Effector memory CD8-positive, alpha-beta T cell (primary cell): ENCODE results near the gene PHF21A.
A peak's percentile ranks its signal among the peaks of the same experiment; 100 is the strongest.

Experiments
- ATAC-seq: fragments of 150-1000 bp; cut with Tn5 transposase; replicated peaks from 2 replicates; pipeline ENCODE4 v1.10.0; 2021; ENCODE audit warnings: mild to moderate bottlenecking, moderate library complexity
- DNase-seq, 3 experiments: peaks; one replicate each; pipeline ENCODE4 v3.0.0; 2021
- H3K27ac Mint-ChIP-seq, 2 donors: one replicate each; pipeline ENCODE4 v1.8.0; 2022; ENCODE audit warnings: mild to moderate bottlenecking in 2 of 2, mixed read lengths in 2 of 2, moderate library complexity in 2 of 2
- H3K27me3 Mint-ChIP-seq, 2 donors: one replicate each; pipeline ENCODE4 v1.8.0; 2022; ENCODE audit warnings: mixed read lengths in 2 of 2
- H3K36me3 Mint-ChIP-seq: one replicate; pipeline ENCODE4 v1.8.0; 2022; ENCODE audit warnings: mild to moderate bottlenecking, moderate library complexity, mixed read lengths; ENCODE audit not compliant: insufficient read depth
- H3K4me1 Mint-ChIP-seq, 2 donors: one replicate each; pipeline ENCODE4 v1.8.0; 2022; ENCODE audit warnings: low read depth in 2 of 2, mixed read lengths in 2 of 2
- H3K4me3 Mint-ChIP-seq, 2 donors: one replicate each; pipeline ENCODE4 v1.8.0; 2022; ENCODE audit warnings: mild to moderate bottlenecking in 2 of 2, mixed read lengths in 2 of 2, moderate library complexity in 2 of 2
- H3K9me3 Mint-ChIP-seq, 2 donors: one replicate each; pipeline ENCODE4 v1.8.0; 2022; ENCODE audit warnings: mixed read lengths in 2 of 2

PHF21A gene

DNA sequence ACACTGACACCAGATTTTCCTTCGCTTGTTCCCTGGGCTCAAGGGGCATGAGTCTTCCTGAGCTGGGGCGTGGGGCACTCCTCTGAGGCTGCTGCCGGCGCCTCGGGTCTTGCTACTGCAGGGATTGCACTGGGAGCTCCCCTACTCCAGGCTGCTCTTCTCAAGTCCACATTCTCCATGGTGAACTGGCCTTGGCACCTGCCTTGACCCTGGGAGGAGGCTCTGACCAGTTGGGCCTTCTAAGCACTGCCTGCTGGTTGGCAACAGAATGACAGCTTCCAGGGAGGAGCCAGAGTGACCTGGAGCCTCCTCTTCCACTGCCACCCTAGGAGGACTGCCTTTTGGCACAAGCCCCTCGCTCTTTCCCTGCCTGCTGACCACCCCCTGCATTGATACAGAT is 223.7 kb downstream of the PHF21A start:
- H3K27me3 Mint-ChIP-seq = peaks cover 19 to 56% of the 10 kb centered on the region in 2 donors
- H3K4me1 Mint-ChIP-seq = peaks cover 7 to 12% of the 10 kb centered on the region in 2 donors
- no peak overlapping the region for H3K27ac Mint-ChIP-seq
- no peaks in the 10 kb centered on the region for H3K9me3 Mint-ChIP-seq
- ATAC-seq = no peak
- H3K36me3 Mint-ChIP-seq = peaks cover 12% of the 10 kb centered on the region
- no peak overlapping the region for H3K4me3 Mint-ChIP-seq
- DNase-seq = no peak

DNA sequence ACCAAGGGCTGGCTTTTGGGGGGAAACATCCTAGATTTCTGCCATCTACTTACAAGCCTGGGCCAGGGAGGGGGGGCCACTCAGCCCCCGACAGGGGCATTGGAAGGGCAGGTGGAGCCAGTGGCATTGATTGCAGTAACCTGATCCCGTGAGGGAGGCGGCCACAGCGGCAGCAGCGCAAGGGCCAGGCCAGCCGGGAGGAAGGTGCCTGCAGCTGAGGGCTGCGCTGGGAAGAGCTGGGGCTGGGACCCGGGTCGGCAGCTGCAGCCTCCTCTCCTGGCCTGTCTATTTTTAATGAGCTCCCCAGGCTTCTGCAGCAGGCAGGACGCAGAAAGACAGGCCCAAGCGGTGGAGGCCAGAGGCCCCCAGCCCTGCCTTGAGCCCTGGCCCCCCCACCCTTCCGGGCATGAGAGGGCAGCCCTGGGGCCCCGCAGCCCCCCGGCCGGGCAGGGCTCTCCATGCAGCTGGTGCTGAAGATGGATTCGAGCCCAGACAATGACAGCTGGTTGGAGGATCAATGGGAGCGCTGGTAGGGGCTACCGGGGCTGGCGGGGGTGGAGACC is 224.8 kb downstream of the PHF21A start:
- peaks cover 19 to 65% of the 10 kb centered on the region in 2 donors for H3K27me3 Mint-ChIP-seq
- ATAC-seq = no peak
- DNase-seq = no peak

DNA sequence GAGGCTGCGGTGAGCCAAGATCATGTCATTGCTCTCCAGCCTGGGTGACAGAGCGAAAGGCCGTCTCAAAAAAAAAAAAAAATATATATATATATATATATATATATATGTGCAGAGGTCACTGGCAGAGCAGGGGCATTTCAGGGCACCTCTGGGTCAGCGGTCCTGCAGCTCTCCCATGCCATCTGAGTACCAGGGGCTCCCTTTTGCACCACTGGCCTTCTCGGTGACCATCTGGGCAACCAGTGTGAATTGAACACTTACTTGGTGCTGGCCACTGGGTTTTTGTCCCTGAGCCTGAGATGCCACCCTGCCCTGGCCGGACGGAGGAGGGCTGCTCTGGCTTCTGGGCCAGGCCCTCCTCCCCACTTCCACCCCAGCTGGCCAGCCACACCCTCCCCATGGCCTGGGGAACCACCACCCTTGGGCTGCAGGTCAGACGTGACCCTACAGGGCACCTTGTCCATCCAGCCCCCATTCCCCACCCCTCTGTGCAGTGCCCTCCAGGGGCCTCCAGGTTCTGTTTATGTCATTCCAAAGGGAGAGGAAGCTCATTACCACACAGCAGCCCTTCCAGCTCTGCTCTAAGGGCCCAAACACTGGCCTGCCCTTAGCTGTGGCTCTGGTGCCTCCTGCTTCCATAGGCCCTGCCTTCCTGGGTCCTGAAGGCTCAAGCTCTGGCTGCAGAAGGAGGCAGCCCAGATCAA is 225.5 kb downstream of the PHF21A start:
- H3K27ac Mint-ChIP-seq = no peak overlapping the region
- peaks cover 17 to 73% of the 10 kb centered on the region in 2 donors for H3K27me3 Mint-ChIP-seq
- ATAC-seq = no peak
- H3K36me3 Mint-ChIP-seq = peaks cover 3% of the 10 kb centered on the region
- no peak for DNase-seq
- H3K9me3 Mint-ChIP-seq = no peaks in the 10 kb centered on the region
- peaks cover 4 to 11% of the 10 kb centered on the region in 2 donors for H3K4me1 Mint-ChIP-seq
- H3K4me3 Mint-ChIP-seq = no peak overlapping the region

More for the DNA sequence above, 224.8 kb downstream of the PHF21A start:
- Mint-ChIP-seq H3K4me3 (no peak overlapping the region), H3K27ac (no peak overlapping the region), H3K9me3 (no peaks in the 10 kb centered on the region), H3K4me1 (peaks cover 7 to 12% of the 10 kb centered on the region in 2 donors), H3K36me3 (peaks cover 11% of the 10 kb centered on the region)

DNA sequence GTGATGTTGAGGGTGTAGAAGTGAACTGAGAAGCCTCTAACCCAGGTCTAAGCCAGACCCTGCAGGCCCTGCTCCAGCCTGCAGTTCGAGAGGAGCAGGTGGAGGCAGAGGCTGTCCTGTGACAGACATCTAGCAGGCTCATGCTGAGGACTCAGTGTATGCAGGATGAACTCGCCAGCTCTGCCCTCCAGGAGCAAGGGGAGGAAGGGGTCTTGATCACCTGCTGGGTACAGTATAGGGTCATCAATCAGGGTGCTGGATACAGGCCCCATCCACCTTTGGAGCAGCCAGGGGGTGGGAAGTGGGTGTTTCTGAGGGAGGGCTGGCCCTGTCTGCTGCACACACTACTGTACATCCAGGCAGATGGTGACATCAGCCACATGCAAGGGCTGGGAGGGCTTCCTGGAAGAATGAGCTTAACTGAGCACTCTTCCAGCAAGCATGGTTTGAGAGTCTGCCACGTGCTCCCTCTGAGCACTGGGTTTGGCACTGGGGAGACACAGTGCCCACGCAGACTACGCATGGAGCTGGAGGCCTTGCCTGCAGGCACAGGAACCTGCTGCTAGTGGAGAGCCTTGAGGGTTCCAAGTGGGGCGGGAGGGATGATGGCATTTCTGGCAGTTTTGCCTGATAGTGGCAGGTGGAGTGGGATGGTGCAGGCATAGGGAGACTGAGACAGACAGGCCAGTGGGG is 226.6 kb downstream of the PHF21A start:
- Mint-ChIP-seq H3K36me3 (peaks cover 3% of the 10 kb centered on the region), H3K4me1 (peaks cover 0 to 7% of the 10 kb centered on the region in 2 donors), H3K27ac (no peak overlapping the region), H3K27me3 (peaks cover 15 to 78% of the 10 kb centered on the region in 2 donors), H3K9me3 (no peaks in the 10 kb centered on the region), H3K4me3 (no peak overlapping the region)
- DNase-seq (no peak), ATAC-seq (no peak)

DNA sequence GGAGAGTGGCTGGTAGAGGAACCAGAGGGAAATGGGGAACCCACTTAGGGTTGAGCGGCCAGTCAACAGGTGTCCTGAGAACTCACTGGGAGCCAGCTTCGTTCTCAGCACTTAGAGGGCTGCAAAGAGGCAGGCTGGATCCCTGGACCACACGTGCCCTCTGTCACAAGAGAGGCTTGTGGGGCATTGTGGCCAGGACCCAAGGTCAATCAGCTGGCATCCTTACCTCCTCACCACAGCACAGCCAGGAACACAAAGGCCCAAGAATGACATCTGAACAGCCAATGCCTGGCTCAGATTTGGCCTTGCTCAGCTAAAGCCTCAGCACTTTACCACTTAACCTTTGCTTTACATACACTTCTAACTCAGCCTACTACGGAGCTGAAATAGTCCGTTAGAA is 228.4 kb downstream of the PHF21A start:
- DNase-seq (no peak), ATAC-seq (no peak)
- peaks cover 3% of the 10 kb centered on the region for H3K36me3 Mint-ChIP-seq
- H3K9me3 Mint-ChIP-seq = no peaks in the 10 kb centered on the region
- no peak overlapping the region for H3K27ac Mint-ChIP-seq
- H3K4me3 Mint-ChIP-seq = no peak overlapping the region
- no peaks in the 10 kb centered on the region for H3K4me1 Mint-ChIP-seq
- peaks cover 15 to 65% of the 10 kb centered on the region in 2 donors for H3K27me3 Mint-ChIP-seq

DNA sequence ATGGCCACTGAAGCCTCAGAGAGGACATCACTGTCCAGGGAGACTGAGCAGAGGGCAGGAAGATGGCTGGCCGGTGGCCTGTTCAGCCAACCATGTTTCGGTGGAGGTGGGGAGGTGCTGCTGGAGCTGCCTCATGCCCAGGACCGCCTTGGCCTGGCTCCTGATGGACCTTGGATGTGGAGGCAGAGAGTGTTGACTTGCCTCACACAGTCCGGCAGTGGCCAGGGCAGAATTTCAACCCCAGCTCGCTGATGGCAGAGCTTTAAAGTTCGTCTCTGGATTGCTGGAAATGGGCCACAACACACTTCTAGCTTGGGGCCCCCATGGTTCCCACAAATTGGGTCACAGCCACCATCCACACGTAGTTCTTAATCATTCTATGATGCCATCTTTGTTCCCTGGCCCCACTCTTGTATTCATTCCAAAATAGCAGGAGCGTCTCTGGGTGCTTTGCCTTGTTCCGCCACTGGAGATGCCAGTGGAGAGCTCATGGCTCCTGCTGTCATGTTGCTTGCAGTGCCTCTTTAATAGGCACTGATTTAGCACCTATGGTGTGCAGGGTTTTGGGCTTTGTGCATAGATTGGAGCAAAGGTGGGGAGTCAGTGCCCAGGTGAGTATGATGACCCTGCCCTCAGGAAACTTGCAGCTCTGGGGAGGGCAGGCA is 230.2 kb downstream of the PHF21A start:
- H3K27ac Mint-ChIP-seq = no peak overlapping the region
- peaks cover 15 to 56% of the 10 kb centered on the region in 2 donors for H3K27me3 Mint-ChIP-seq
- H3K4me3 Mint-ChIP-seq = no peak overlapping the region
- no peaks in the 10 kb centered on the region for H3K4me1 Mint-ChIP-seq
- ATAC-seq = no peak
- no peak for DNase-seq
- H3K9me3 Mint-ChIP-seq = no peaks in the 10 kb centered on the region
- H3K36me3 Mint-ChIP-seq = peaks cover 3% of the 10 kb centered on the region

DNA sequence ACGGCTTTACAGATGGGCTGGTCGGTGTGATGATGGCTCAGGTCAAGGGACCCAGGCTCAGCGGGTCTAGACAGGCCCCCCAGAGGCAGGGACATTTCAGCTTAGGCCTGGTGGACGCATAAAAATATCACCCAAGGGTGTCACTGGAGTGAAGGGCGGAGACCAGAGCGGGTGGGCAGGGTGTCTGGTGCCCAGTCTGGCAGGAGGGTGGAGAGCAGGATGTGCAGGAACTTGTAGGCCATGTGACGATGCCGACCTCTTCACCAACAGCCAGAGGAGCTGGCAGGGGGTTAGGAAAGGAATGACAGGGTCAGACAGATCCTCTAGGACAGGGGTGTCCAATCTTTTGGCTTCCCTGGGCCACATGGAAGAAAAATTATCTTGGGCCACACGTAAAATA is 231.3 kb downstream of the PHF21A start:
- DNase-seq (no peak), ATAC-seq (no peak)
- no peak overlapping the region for H3K27ac Mint-ChIP-seq
- H3K4me3 Mint-ChIP-seq = no peak overlapping the region
- H3K9me3 Mint-ChIP-seq = no peaks in the 10 kb centered on the region
- H3K4me1 Mint-ChIP-seq = peaks cover 3 to 4% of the 10 kb centered on the region in 2 donors
- peaks cover 11 to 45% of the 10 kb centered on the region in 2 donors for H3K27me3 Mint-ChIP-seq
- peaks cover 3% of the 10 kb centered on the region for H3K36me3 Mint-ChIP-seq

DNA sequence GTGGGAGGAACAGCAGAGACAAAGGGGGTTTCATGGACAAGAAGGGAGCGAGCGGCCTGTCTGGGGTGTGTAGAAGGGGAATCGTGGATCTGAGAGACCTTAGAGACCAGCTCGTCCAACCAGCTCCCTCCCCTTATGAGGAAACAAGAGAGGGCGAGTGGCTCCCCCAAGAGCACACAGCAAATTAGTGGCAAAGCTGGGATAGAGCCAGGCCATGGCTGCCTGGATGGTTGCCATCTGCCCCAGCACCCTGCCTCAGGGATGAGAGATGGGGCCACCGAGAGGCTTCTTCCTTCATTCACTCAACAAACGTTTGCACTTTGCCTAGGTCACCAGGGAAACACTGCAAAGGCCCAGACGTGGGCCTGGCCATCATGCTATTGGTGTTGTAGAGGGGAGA is 231.7 kb downstream of the PHF21A start:
- Mint-ChIP-seq H3K27ac (no peak overlapping the region), H3K36me3 (peaks cover 3% of the 10 kb centered on the region), H3K4me1 (peaks cover 8% of the 10 kb centered on the region in 2 donors), H3K4me3 (no peak overlapping the region), H3K27me3 (peaks cover 7 to 41% of the 10 kb centered on the region in 2 donors), H3K9me3 (no peaks in the 10 kb centered on the region)
- DNase-seq (no peak), ATAC-seq (no peak)

DNA sequence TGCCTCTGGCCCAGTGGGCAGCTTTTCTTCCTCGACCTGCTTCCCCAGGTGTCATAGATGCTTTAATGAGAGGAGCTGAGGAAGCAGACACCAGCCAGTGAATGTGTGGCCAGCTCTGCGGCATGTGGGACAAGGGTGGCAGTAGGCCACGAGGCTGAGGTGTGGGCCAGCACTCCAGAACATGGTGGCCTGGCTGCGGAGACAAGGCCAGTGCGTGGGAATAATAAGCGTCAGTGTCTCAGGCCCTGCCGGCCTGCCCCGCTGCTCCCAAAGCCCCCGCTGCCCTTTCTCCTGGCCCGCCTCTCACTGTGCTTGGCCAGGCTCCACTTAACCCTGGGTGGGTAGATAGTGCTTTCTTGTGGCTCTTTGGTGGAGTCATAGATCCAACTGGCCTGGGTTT is 233.7 kb downstream of the PHF21A start:
- H3K9me3 Mint-ChIP-seq = no peaks in the 10 kb centered on the region
- no peak overlapping the region for H3K27ac Mint-ChIP-seq

DNA sequence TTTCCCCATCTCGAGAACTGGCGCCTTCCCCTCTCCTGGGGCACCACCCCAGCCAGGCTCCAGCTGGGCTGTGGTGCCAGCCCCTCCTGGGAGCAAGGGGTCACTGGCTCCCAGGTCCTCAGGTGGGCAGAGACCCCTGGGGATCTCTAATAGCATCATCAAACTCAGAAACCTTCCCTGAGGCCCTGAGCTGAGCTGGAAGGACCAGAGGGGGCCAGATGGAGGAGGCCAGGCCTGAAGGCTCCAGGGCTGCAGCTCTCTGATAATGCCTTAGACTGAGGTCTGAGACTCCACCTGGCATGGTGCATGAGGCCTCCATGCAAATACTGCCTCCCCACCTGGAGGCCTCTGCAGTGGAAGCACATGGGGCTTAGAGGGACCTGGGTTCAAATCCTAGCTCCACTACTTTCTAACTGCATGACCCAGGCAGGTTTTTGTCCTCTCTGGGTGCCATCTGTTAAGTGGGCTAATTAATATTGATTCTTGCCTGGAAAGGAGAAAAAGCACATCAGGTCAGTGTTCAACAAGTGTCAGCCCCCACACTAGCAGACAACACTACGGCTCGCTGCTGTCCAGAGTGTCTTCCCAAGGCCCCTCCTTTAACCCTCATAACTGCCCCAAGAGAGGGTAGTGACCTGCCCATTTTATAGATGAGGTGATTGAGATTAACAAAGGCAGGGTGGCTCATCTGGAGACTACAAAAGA is 234.3 kb downstream of the PHF21A start:
- Mint-ChIP-seq H3K27me3 (peaks cover 0 to 17% of the 10 kb centered on the region in 2 donors), H3K4me3 (peak overlapping the region in 1 of 2 donors; percentile 74), H3K36me3 (peaks cover 13% of the 10 kb centered on the region), H3K9me3 (no peaks in the 10 kb centered on the region), H3K4me1 (peaks cover 11 to 14% of the 10 kb centered on the region in 2 donors), H3K27ac (no peak overlapping the region)
- DNase-seq = no peak
- no peak for ATAC-seq

More for the DNA sequence above, 233.7 kb downstream of the PHF21A start:
- DNase-seq (no peak), ATAC-seq (no peak)
- peaks cover 0 to 23% of the 10 kb centered on the region in 2 donors for H3K27me3 Mint-ChIP-seq
- H3K4me1 Mint-ChIP-seq = peaks cover 11 to 14% of the 10 kb centered on the region in 2 donors
- H3K4me3 Mint-ChIP-seq = no peak overlapping the region
- peaks cover 9% of the 10 kb centered on the region for H3K36me3 Mint-ChIP-seq

DNA sequence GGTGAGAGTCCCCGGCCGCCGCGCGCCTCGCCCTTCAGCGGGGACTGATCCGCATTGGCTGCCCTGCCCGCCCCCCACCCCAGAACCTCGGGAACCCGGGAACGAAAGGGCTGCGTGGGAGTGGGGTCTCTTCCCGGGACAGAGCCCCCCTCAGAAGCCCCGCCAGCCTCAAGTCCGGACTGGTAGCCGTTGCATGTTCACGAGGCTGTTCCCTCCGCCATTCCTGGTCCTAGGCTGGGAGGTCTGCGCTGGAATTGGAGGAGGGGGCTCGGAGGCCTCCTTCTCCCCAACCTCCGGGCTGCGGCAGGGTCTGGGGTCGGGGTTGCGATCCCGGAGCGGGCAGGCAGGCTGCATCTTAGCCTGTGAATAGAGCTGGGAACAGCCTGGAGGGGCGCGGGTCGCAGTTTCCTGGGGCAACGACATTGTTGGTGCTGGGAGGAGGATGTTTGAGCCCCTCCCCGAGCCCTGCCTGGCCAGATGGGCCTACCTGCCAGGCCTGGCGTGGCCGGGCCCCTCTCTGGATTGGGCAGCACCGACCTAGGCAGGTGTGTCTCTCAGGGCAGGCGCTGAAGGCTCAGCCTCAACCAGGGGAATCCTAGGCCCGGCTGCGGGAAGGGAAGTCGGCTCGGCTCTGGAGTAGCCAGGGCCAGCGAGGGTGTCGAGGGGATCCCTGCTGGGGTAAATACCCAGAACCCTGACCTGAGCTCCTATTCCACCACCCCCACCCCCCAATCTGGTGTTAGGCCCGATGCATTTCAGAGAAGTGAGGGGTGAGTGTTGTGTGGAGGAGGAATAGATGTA is 235.1 kb downstream of the PHF21A start:
- Mint-ChIP-seq H3K4me3 (peak overlapping the region in 1 of 2 donors; percentile 74), H3K4me1 (peaks cover 11 to 14% of the 10 kb centered on the region in 2 donors), H3K27ac (no peak overlapping the region), H3K9me3 (no peaks in the 10 kb centered on the region), H3K27me3 (peaks cover 0 to 9% of the 10 kb centered on the region in 2 donors), H3K36me3 (peaks cover 19% of the 10 kb centered on the region)
- no peak for DNase-seq
- ATAC-seq = no peak

DNA sequence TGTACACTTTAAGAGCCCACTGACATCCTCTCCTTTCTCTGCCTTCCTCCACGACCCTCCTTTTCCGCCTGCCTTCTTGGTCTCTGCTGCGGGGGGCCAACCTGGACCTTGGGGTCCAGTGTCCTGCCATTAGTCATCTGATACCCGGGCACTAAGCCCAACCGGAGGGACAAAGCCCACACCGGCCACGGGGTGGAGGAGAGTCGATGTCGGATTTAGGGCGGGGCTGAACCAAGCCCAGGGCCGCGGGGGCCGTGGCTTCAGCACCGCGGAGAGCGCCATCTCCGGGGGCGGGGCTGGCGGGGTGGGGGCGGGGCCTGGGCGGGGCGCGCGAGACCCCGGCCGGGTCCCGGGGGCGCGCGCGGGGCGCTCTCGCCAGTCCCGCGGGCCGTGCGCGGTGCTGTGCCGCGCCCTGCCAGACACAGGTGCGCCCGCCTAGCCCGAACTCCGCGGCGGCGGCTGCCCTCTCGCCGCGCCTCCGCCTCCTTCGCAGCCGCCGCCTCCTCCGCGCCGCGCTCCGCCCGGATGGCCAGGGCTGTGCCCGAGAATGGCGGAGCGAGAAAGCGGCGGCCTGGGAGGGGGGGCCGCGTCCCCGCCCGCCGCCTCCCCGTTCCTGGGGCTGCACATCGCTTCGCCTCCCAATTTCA is 235.9 kb downstream of the PHF21A start, which contains the start of gene MAPK8IP1:
Gene MAPK8IP1, plus strand, starts transcription at position 378 of the 647 bp plus-strand sequence. Its CDS starts 170 bp downstream, at position 548.
- H3K4me3 Mint-ChIP-seq = peak within 1 kb of the TSS; percentile 74 to 77
- ATAC-seq (peak; percentile 80), DNase-seq (peak; percentile 41 to 50 (median 43))
- no peaks in the 10 kb centered on the region for H3K9me3 Mint-ChIP-seq
- H3K4me1 Mint-ChIP-seq = peaks cover 11 to 14% of the 10 kb centered on the region in 2 donors
- peak within 1 kb of the TSS; percentile 51 to 80 for H3K27ac Mint-ChIP-seq
- peaks cover 19% of the 10 kb centered on the region for H3K36me3 Mint-ChIP-seq
- H3K27me3 Mint-ChIP-seq = peaks cover 0 to 2% of the 10 kb centered on the region in 2 donors
